SJSA1 (cell line): ENCODE data around the gene NEO1. TPM values are rescaled to one million over a fixed set of nuclear protein-coding genes. Genes with fewer than 3 reads are reported as not detected.

Experiments
- DNase-seq, 2 experiments: peaks; one replicate each; pipeline ENCODE4 v3.0.0-alpha.2; 2015 to 2020; ENCODE audit warnings: low spot score in 2 of 2, low read depth in 1 of 2
- H3K27ac ChIP-seq: fragments of 250-450 bp; sonication (Bioruptor Pico); 2 replicates; pipeline ENCODE4 v1.5.1; 2020; ENCODE audit warnings: mild to moderate bottlenecking, moderate library complexity
- H3K27me3 ChIP-seq: fragments of 250-450 bp; sonication (Bioruptor Pico); replicated peaks from 2 replicates; pipeline ENCODE4 v1.5.1; 2020; ENCODE audit warnings: mild to moderate bottlenecking, moderate library complexity
- H3K36me3 ChIP-seq: fragments of 250-450 bp; sonication (Bioruptor Pico); 2 replicates; pipeline ENCODE4 v1.5.1; 2020; ENCODE audit warnings: mild to moderate bottlenecking
- H3K4me1 ChIP-seq: fragments of 250-450 bp; sonication (Bioruptor Pico); replicated peaks from 2 replicates; pipeline ENCODE4 v1.6.1; 2021; ENCODE audit warnings: mild to moderate bottlenecking
- H3K4me3 ChIP-seq: fragments of 250-450 bp; sonication (Bioruptor Pico); 2 replicates; pipeline ENCODE4 v1.5.1; 2020; ENCODE audit warnings: mild to moderate bottlenecking
- H3K9me3 ChIP-seq: fragments of 250-450 bp; sonication (Bioruptor Pico); replicated peaks from 2 replicates; pipeline ENCODE4 v1.5.1; 2020; ENCODE audit warnings: mild to moderate bottlenecking
- total RNA-seq: library from RNA; depleted of rRNA; stranded (reverse); fragments of >200 nt; shearing (Covaris generic); gene quantifications from 2 replicates; pipeline ENCODE4 v1.2.3, GENCODE V29; 2014

NEO1 gene
- total RNA-seq, 1 experiment from 2014 or later = 28.3 TPM

- Histone ChIP-seq H3K4me1 (no peaks in the 10 kb centered on the region), H3K27me3 (no peaks in the 10 kb centered on the region), H3K27ac (no peak overlapping the region), H3K36me3 (no peaks in the 10 kb centered on the region), H3K4me3 (no peak overlapping the region), H3K9me3 (no peaks in the 10 kb centered on the region)
- DNase-seq = no peak
Observed at GRCh38 chr15:73321496-73322450, 269.5 kb downstream of the NEO1 start.

- H3K27me3 ChIP-seq = no peaks in the 10 kb centered on the region
- no peaks in the 10 kb centered on the region for H3K36me3 ChIP-seq
- H3K9me3 ChIP-seq = no peaks in the 10 kb centered on the region
- no peak for DNase-seq
- no peak overlapping the region for H3K4me3 ChIP-seq
- H3K27ac ChIP-seq = no peak overlapping the region
- H3K4me1 ChIP-seq = no peaks in the 10 kb centered on the region
Observed at GRCh38 chr15:73322665-73323373, 270.6 kb downstream of the NEO1 start.

- H3K4me3 ChIP-seq = no peak overlapping the region
- no peaks in the 10 kb centered on the region for H3K36me3 ChIP-seq
- H3K27me3 ChIP-seq = no peaks in the 10 kb centered on the region
- H3K4me1 ChIP-seq = no peaks in the 10 kb centered on the region
- DNase-seq = no peak
- H3K9me3 ChIP-seq = no peaks in the 10 kb centered on the region
- H3K27ac ChIP-seq = no peak overlapping the region
Observed at GRCh38 chr15:73323374-73323955, 271.2 kb downstream of the NEO1 start.

- no peak for DNase-seq
- Histone ChIP-seq H3K4me1 (no peaks in the 10 kb centered on the region), H3K27me3 (no peaks in the 10 kb centered on the region)
Observed at GRCh38 chr15:73323956-73324355, 271.7 kb downstream of the NEO1 start.

GRCh38 chr15:73324496-73325170, 272.4 kb downstream of the NEO1 start:
- no peak overlapping the region for H3K27ac ChIP-seq
- no peak for DNase-seq
- no peaks in the 10 kb centered on the region for H3K27me3 ChIP-seq
- no peaks in the 10 kb centered on the region for H3K9me3 ChIP-seq
- no peaks in the 10 kb centered on the region for H3K4me1 ChIP-seq
- H3K4me3 ChIP-seq = no peak overlapping the region
- no peaks in the 10 kb centered on the region for H3K36me3 ChIP-seq

More at GRCh38 chr15:73323956-73324355, 271.7 kb downstream of the NEO1 start:
- Histone ChIP-seq H3K4me3 (no peak overlapping the region), H3K27ac (no peak overlapping the region), H3K9me3 (no peaks in the 10 kb centered on the region), H3K36me3 (no peaks in the 10 kb centered on the region)

GRCh38 chr15:73325191-73325861, 273.1 kb downstream of the NEO1 start:
- no peak overlapping the region for H3K27ac ChIP-seq
- no peak for DNase-seq
- no peaks in the 10 kb centered on the region for H3K4me1 ChIP-seq
- no peaks in the 10 kb centered on the region for H3K9me3 ChIP-seq
- no peaks in the 10 kb centered on the region for H3K27me3 ChIP-seq
- H3K36me3 ChIP-seq = no peaks in the 10 kb centered on the region
- H3K4me3 ChIP-seq = no peak overlapping the region

GRCh38 chr15:73326157-73326556, 273.9 kb downstream of the NEO1 start:
- Histone ChIP-seq H3K27me3 (no peaks in the 10 kb centered on the region), H3K36me3 (no peaks in the 10 kb centered on the region), H3K4me3 (no peak overlapping the region), H3K9me3 (no peaks in the 10 kb centered on the region), H3K27ac (no peak overlapping the region), H3K4me1 (no peaks in the 10 kb centered on the region)
- no peak for DNase-seq

GRCh38 chr15:73328149-73328820, 276.0 kb downstream of the NEO1 start:
- H3K4me1 ChIP-seq = no peaks in the 10 kb centered on the region
- H3K4me3 ChIP-seq = no peak overlapping the region
- H3K27me3 ChIP-seq = no peaks in the 10 kb centered on the region
- H3K36me3 ChIP-seq = no peaks in the 10 kb centered on the region
- no peaks in the 10 kb centered on the region for H3K9me3 ChIP-seq
- no peak overlapping the region for H3K27ac ChIP-seq
- no peak for DNase-seq

GRCh38 chr15:73328981-73329380, 276.7 kb downstream of the NEO1 start:
- H3K27me3 ChIP-seq = no peaks in the 10 kb centered on the region
- H3K4me3 ChIP-seq = no peak overlapping the region
- H3K36me3 ChIP-seq = no peaks in the 10 kb centered on the region
- no peaks in the 10 kb centered on the region for H3K4me1 ChIP-seq
- no peak for DNase-seq
- no peaks in the 10 kb centered on the region for H3K9me3 ChIP-seq
- H3K27ac ChIP-seq = no peak overlapping the region

GRCh38 chr15:73329501-73330200, 277.4 kb downstream of the NEO1 start:
- Histone ChIP-seq H3K27me3 (no peaks in the 10 kb centered on the region), H3K4me3 (no peak overlapping the region), H3K27ac (no peak overlapping the region), H3K4me1 (no peaks in the 10 kb centered on the region), H3K9me3 (no peaks in the 10 kb centered on the region), H3K36me3 (no peaks in the 10 kb centered on the region)
- no peak for DNase-seq

- Histone ChIP-seq H3K27me3 (no peaks in the 10 kb centered on the region), H3K36me3 (no peaks in the 10 kb centered on the region), H3K9me3 (no peaks in the 10 kb centered on the region), H3K27ac (no peak overlapping the region), H3K4me1 (no peaks in the 10 kb centered on the region), H3K4me3 (no peak overlapping the region)
- no peak for DNase-seq
Observed at GRCh38 chr15:73330206-73331051, 278.2 kb downstream of the NEO1 start.

GRCh38 chr15:73331501-73331900, 279.2 kb downstream of the NEO1 start:
- Histone ChIP-seq H3K4me3 (no peak overlapping the region), H3K27ac (no peak overlapping the region), H3K4me1 (no peaks in the 10 kb centered on the region), H3K36me3 (no peaks in the 10 kb centered on the region), H3K9me3 (no peaks in the 10 kb centered on the region), H3K27me3 (no peaks in the 10 kb centered on the region)
- DNase-seq = no peak
